Measurements from ENCODE around the gene PPM1L.

GRCh38 chr3:161104561-161105551, 348.8 kb downstream of the PPM1L start, which contains the start of gene B3GALNT1:
- TF ChIP-seq POLR2A (IDR thresholded peaks at IDR 0.05; ENCODE audit: low read length) (no peak), GATA1 (IDR thresholded peaks at IDR 0.05; ENCODE audit: low read depth, low read length) (no peak)

Data from erythroblast (primary cell).